ENCODE measurements around the gene LHFPL3. TPM values are rescaled to one million over a fixed set of nuclear protein-coding genes. Genes with fewer than 3 reads are reported as not detected.
"Not testable (repeated sequence)": the region's sequence is repeated elsewhere in the genome, so short reads cannot be mapped to it uniquely, and the experiment has no call there.

LHFPL3 gene
- total RNA-seq, 1 donor from 2014 or later: not detected

DNA sequence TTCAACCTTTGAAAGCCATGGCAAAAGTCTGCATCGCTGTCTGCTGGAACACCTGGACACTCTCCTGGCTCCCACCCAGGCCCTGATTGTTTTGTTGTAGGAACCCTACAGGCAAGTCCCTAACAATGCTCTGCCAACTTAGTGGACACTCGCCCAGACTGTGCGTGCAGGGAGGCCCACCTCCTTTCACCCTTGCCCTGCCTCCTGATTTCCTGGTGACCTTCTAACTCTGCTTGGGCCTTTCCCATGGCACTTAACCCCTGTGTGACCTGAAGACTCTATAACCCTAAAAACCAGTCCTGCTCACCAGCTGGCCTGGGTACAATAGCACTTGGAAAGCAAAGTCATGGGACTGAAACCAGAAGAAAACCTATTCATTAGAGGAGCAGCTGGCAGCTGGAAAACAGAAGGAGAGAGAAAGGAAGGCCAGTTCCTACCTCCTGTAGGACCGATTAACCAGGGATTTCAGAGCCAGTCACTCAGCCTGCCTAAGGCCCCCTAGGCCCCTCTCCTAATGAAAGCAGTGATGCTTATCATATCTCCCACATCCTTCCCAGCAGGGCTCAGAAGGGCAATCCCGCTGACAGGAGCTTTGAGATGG lies 602.9 kb downstream of the LHFPL3 start:
- DNase-seq (ENCODE audit: low read depth): no peak

DNA sequence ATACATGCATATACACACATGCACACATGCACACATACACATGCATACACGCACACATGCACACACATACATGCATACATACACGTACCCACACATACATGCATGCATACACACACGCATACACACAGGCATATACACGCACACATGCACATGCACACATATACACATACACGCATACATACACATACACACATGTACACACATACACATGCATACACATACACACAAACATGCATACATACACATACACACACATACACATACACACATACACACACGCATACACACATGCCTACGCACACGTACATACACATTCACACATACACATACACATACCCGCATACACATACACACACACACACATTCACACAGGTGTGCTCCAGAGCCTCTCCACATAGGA lies 604.6 kb downstream of the LHFPL3 start:
- no peak for DNase-seq (ENCODE audit: low read depth)

DNA sequence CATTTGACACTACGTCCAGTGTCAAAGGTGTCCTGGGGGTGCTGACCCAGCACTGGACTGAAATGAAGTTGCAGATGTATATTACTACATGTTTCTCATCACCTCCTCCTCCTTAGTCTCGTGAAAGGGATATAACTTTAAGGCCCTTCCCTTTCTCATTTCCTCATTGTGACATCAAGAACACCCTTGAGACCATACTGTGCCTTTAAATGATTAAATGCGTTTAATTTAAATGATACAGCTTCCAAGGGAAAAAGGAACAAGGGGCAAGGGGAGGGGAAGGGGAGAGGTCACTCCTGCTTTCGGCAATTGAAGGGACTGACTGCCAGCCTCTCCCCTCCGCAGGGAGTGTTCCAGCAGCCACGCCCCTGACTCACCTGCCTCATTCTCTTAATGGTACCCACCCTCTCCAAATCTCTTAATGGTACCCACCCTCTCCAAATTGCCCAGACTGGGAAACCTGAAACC lies 605.2 kb downstream of the LHFPL3 start:
- DNase-seq (ENCODE audit: low read depth): no peak

- no peak for DNase-seq (ENCODE audit: low read depth)
These were observed 606.3 kb downstream of the LHFPL3 start for GRCh38 chr7:104934665-104935064.

GRCh38 chr7:104935276-104935675 lies 606.9 kb downstream of the LHFPL3 start:
- no peak for DNase-seq (ENCODE audit: low read depth)

- DNase-seq (ENCODE audit: low read depth): no peak
These were observed 608.1 kb downstream of the LHFPL3 start for GRCh38 chr7:104936546-104936945.

- not testable (repeated sequence) for DNase-seq (ENCODE audit: low read depth)
These were observed 609.1 kb downstream of the LHFPL3 start for GRCh38 chr7:104937489-104937888.

DNA sequence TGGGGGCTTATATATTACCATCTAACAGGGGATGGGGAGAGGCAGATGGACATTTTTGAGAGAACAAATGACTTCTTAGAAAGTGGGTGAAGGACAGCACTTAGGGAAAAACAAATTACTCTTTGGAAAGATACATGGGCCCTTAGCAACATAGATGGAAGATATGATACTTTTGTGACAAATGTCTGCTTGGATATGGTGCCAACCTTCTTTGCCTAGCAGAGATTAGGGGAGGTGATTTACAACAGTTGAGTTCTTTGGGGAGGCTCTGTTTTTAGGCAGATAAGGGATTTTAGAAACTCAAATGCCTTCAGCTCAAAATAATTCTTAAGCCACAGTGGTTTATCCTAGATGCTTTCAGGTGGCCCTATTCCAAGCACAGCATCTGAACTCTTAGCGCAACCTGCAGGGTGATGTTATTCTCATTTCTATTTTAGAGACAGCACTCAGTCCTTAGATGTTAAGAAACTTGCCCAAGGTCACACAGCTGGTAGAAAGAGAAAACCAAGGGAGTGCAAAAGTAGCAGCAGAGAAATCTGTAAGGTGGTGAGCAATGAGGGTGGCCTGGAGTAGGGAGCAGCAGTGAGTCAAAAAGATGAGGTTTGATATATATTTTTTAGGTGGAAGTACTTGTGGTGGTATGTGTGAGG lies 610.5 kb downstream of the LHFPL3 start:
- DNase-seq (ENCODE audit: low read depth): no peak

DNA sequence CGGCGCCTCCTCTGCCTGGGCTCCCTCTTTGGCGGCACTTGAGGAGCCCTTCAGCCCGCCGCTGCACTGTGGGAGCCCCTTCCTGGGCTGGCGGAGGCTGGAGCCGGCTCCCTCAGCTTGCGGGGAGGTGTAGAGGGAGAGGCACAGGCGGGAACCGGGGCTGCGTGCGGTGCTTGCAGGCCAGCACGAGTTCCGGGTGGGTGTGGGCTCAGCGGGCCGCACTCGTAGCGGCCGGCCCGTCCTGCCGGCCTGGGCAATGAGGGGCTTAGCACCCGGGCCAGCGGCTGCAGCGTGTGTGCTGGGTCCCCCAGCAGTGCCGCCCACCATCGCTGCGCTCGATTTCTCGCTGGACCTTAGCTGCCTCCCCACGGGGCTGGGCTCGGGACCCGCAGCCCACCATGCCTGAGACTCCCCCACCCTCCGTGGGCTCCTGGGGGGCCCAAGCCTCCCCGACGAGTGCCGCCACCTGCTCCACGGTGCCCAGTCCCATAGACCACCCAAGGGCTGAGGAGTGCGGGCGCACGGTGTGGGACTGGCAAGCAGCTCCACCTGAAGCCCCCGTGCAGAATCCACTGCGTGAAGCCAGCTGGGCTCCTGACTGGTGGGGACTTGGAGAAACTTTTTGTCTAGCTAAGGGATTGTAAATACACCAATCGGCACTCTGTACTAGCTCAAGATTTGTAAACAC lies 611.8 kb downstream of the LHFPL3 start:
- DNase-seq (ENCODE audit: low read depth): no peak

DNA sequence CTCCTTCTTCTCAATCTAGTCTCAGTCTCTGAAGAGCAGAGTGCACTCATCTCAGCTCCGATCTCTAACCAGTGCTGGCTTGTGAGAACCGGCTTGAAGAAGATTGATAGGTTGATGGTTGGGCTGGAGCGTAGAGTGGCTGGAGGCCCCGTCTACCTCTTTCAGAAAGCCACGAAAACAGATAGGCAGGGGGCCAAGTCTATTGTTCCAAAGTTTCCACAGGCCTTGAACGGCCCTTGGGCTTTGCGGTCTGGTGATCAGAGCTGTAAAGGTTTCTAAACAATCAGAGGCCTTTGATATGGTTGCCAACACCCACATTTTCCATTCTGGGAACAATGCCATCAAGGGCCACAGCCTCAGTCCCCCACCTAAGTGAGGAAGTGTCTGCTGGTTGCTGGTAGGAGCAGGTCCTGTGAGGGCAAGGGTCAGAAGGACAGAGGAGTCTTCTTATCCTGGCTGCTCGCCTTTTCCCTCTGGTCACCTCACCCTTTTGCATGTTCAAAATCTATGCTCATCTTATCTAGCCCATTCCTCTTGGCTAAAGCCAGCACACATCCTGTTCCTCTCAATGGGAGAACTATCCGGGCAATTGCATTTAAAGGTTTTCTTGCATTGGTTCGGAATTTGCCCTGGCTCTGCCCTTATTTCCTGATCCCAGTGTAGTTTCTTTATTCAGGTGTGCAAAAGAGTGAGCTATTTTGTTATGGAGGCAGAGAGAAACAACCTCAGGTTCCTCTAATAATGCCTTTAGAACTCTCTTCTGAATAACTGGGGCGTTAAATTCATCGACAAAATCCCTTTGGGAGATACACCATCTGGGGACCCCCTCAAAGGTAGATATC lies 615.3 kb downstream of the LHFPL3 start:
- DNase-seq (ENCODE audit: low read depth): peak; percentile 93

DNA sequence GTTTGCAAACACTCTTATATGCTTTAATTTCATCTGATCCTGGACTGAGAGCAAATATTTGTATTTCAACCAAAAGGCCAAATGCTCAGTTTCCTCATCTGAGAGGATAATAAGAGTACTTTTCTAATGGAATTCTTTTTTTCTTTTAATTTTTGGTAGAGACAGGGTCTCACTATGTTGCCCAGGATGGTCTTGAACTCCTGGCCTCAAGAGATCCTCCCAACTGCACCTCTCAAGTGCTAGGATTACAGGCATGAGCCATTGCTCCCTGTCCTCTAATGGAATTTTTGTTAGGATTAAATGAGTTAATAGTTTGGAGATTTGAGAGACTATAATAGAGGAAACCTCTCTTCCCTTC lies 617.2 kb downstream of the LHFPL3 start:
- DNase-seq (ENCODE audit: low read depth): no peak

DNA sequence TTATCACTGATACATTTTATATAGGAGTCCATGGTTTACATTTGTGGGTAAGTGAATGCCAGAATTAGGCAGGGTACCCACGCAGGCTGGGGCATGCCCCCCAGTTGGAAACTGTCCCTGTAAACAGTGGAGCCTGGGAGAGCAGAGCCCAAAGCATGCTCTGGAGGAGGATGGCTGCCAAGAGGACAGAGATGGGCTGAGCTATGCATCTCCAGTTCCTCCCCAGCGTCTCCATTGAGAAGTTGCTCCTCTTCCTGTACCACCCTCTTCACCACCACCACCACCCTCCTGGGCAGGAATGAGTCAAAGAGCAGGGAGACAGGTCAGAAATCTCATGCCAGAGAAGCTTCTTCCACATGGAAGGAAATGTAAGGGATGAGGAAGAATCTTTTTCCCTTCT lies 617.9 kb downstream of the LHFPL3 start:
- no peak for DNase-seq (ENCODE audit: low read depth)

DNA sequence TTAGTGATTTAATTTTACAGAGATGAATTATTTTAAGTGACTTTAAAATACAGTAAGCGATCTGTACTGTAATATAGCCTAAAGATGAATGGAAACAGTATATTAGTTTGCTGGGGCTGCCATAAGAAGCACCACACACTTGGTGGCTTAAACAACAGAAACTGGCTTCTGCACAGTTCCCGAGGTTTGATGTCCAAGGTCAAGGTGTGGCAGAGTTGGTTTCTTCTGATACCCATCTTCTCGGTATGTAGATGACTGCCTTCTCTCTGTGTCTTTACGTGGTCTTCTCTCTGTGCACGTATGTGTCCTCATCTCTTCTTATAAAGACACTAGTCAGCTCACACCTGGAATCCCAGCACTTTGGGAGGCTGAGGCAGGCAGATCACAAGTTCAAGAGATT lies 621.6 kb downstream of the LHFPL3 start:
- DNase-seq (ENCODE audit: low read depth): no peak

GRCh38 chr7:104950754-104951153 lies 622.4 kb downstream of the LHFPL3 start:
- no peak for DNase-seq (ENCODE audit: low read depth)

DNA sequence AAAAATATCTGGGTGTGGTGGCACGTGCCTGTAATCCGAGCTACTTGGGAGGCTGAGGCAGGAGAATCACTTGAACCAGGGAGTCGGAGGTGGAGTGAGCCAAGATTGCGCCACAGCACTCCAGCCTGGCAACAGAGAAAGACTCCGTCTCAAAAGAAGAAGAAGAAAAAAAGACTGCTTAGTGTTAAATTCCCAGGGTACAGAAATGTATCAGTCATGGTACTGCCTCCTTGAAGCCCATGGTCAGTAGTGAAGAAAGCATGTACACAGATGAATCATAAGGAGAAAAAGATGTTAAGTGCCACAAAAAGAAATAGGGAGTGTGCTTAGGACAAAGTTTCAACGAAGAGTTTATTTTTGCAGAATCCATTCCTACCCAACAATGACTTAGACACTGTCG lies 623.1 kb downstream of the LHFPL3 start:
- no peak for DNase-seq (ENCODE audit: low read depth)

- DNase-seq (ENCODE audit: low read depth): peak; percentile 63
These were observed 626.9 kb downstream of the LHFPL3 start for GRCh38 chr7:104955276-104955675.

Other genes starting within 250 kb of the LHFPL3 start
- 16.8 and 137 TPM in 2 replicates for gene ORC5, start 120.6 kb upstream of the LHFPL3 start, total RNA-seq